Adipocyte (in vitro differentiated cells): ENCODE measurements around the gene GSTP1.
"Not testable (repeated sequence)": the region's sequence is repeated elsewhere in the genome, so short reads cannot be mapped to it uniquely, and the experiment has no call there.

ENCODE experiments used
- DNase-seq: peaks from one replicate; pipeline ENCODE4 v3.0.0-alpha.2; 2015; ENCODE audit warnings: low read depth
- H3K27me3 ChIP-seq: replicated peaks from 2 replicates; pipeline ENCODE4 v1.7.0; 2013; ENCODE audit warnings: mild to moderate bottlenecking, low read length, moderate library complexity; ENCODE audit not compliant: control insufficient read depth, insufficient read depth
- H3K36me3 ChIP-seq: 2 replicates; pipeline ENCODE4 v1.7.0; 2013; ENCODE audit warnings: low read length, mild to moderate bottlenecking, moderate library complexity; ENCODE audit not compliant: control insufficient read depth, insufficient read depth, severe bottlenecking
- H3K4me1 ChIP-seq: 2 replicates; pipeline ENCODE4 v1.7.0; 2013; ENCODE audit warnings: mild to moderate bottlenecking, low read length, moderate library complexity; ENCODE audit not compliant: control insufficient read depth, insufficient read depth
- H3K4me3 ChIP-seq: 2 replicates; pipeline ENCODE4 v1.7.0; 2013; ENCODE audit warnings: mild to moderate bottlenecking, low read length, moderate library complexity
- H3K9ac ChIP-seq: 2 replicates; pipeline ENCODE4 v1.7.0; 2013; ENCODE audit warnings: mild to moderate bottlenecking, low read length, moderate library complexity
- H3K9me3 ChIP-seq: 2 replicates; pipeline ENCODE4 v1.7.0; 2013; ENCODE audit warnings: mild to moderate bottlenecking, low read length, moderate library complexity; ENCODE audit not compliant: control insufficient read depth

The GSTP1 gene

DNA sequence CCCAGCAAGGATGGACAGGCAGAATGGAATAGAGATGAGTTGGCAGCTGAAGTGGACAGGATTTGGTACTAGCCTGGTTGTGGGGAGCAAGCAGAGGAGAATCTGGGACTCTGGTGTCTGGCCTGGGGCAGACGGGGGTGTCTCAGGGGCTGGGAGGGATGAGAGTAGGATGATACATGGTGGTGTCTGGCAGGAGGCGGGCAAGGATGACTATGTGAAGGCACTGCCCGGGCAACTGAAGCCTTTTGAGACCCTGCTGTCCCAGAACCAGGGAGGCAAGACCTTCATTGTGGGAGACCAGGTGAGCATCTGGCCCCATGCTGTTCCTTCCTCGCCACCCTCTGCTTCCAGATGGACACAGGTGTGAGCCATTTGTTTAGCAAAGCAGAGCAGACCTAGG is 2.3 kb downstream of the GSTP1 start:
- Histone ChIP-seq H3K27me3 (peaks cover 3% of the 10 kb centered on the region), H3K4me1 (peaks cover 17% of the 10 kb centered on the region), H3K36me3 (peaks cover 16% of the 10 kb centered on the region), H3K4me3 (no peak overlapping the region), H3K9me3 (no peaks in the 10 kb centered on the region), H3K9ac (no peak overlapping the region)
- no peak for DNase-seq

DNA sequence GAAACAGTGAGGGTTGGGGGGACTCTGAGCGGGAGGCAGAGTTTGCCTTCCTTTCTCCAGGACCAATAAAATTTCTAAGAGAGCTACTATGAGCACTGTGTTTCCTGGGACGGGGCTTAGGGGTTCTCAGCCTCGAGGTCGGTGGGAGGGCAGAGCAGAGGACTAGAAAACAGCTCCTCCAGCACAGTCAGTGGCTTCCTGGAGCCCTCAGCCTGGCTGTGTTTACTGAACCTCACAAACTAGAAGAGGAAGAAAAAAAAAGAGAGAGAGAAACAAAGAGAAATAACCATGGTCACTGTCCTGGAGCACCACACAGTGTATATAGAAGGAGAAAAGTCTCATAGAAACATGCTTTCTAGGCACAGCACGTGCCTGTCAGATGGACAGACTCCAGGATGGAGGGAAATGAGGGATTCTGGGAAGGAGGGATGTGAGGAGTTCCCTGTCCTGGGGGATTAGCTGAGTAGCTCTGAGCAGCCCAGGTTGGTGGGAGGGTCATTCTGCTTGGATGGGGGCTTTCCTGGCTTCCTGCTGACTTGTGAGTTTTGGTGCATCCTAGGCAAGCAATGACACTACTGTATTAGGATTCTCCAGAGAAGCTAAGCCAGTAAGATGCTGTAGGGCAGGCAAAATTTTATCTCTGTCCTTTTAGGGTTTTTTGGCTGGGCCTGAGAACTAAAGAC is 3.1 kb downstream of the GSTP1 start:
- no peaks in the 10 kb centered on the region for H3K9me3 ChIP-seq
- H3K4me1 ChIP-seq, result peaks cover 17% of the 10 kb centered on the region
- H3K36me3 ChIP-seq, result peaks cover 16% of the 10 kb centered on the region
- no peak overlapping the region for H3K4me3 ChIP-seq
- no peak for DNase-seq
- peaks cover 3% of the 10 kb centered on the region for H3K27me3 ChIP-seq
- H3K9ac ChIP-seq, result no peak overlapping the region

DNA sequence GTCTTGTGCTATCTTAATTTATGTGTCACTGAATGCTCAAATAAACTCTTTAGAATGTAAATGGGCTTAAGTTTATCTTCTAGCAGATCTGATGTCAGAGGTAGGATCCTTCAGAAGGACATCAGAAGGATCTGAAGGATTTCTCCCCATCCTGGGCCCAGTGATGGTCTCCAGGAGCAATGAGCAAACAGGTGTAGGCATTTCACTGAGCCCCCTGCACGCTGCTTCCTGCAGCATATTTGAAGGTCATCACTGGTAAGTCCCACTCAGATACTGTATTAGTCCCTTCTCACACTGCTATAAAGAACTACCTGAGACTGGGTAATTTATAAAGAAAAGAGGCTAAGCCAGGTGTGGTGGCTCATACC is 4.5 kb downstream of the GSTP1 start:
- Histone ChIP-seq H3K9me3 (no peaks in the 10 kb centered on the region), H3K4me3 (no peak overlapping the region), H3K27me3 (no peaks in the 10 kb centered on the region), H3K36me3 (peaks cover 16% of the 10 kb centered on the region), H3K4me1 (peaks cover 11% of the 10 kb centered on the region), H3K9ac (no peak overlapping the region)
- no peak for DNase-seq

DNA sequence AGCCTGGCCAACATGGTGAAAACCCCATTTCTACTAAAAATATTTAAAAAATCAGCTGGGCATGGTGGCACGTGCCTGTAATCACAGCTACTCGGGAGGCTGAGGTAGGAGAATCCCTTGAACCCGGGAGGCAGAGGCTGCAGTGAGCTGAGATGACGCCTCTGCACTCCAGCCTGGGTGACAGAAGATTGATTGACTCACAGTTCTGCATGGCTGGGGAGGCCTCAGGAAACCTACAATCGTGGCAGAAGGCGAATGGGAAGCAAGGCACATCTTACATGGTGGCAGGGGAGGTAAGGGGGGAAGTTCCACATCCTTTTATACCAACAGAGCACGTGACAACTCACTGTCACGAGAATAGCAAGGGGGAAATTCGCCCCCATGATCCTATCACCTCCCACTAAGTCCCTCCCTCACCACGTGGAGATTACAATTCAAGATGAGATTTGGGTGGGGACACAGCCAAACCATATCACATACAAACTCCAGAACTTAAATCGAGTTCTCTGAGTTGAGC is 5.3 kb downstream of the GSTP1 start:
- Histone ChIP-seq H3K36me3 (peaks cover 16% of the 10 kb centered on the region), H3K4me1 (peaks cover 11% of the 10 kb centered on the region)
- H3K4me3 ChIP-seq, DNase-seq, H3K9me3 ChIP-seq, H3K27me3 ChIP-seq, H3K9ac ChIP-seq: not testable (repeated sequence)

DNA sequence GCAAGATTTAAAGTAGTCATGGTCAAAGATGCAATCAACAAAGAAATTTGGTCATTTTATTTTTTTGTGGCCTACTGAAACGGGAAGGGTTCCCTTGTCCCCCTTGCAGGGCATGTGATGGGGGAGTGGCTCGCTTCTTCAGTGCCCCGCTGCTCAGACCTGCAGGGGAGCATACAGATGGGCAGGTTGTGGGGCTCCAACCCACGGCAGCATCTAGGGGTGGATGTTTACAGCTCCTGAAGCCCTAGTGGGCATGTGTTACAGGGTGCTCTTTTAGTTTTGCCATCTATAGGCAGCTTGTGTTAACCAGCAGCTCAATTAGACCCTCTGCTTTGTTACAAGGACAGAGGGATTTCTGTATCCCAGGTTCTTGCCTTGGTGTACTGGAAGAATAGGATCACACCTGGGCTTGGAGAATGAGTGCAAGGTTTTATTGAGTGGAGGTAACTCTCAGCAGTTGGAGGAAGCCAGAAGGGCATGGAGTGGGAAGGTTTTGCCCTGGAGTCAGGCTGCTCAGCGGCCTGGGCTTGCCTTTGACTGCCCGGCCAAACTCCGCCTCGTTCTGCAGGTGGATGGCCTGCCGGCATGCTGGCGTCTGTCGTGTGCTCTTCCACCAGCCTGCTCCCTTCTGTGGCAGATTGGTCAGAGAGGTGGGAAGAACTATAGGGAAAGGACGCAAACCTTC is 9.4 kb downstream of the GSTP1 start:
- peaks cover 2% of the 10 kb centered on the region for H3K9me3 ChIP-seq
- no peaks in the 10 kb centered on the region for H3K27me3 ChIP-seq
- H3K4me1 ChIP-seq, result no peaks in the 10 kb centered on the region
- no peak overlapping the region for H3K9ac ChIP-seq
- H3K36me3 ChIP-seq, result peaks cover 3% of the 10 kb centered on the region
- no peak overlapping the region for H3K4me3 ChIP-seq
- no peak for DNase-seq

DNA sequence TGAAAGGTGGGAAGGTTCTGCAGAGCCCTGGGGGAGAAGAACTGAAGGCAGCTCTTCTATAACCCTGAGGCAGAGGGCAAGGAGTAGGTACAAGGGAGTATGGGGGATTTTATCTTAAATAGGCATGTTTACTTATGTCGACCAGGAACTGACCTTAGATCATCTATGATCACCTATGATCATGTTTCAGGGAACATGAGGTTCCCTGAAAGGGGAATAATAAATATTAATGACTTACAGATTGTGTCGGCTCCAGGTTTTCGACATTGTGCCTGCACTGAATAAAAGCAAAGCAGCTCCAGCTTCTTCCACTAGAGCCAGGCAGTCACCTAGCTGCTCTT is 9.9 kb downstream of the GSTP1 start:
- no peak overlapping the region for H3K9ac ChIP-seq
- H3K36me3 ChIP-seq, result no peaks in the 10 kb centered on the region
- H3K9me3 ChIP-seq, result peaks cover 2% of the 10 kb centered on the region
- H3K4me1 ChIP-seq, result no peaks in the 10 kb centered on the region
- no peak for DNase-seq
- H3K4me3 ChIP-seq, result no peak overlapping the region
- H3K27me3 ChIP-seq, result no peaks in the 10 kb centered on the region

DNA sequence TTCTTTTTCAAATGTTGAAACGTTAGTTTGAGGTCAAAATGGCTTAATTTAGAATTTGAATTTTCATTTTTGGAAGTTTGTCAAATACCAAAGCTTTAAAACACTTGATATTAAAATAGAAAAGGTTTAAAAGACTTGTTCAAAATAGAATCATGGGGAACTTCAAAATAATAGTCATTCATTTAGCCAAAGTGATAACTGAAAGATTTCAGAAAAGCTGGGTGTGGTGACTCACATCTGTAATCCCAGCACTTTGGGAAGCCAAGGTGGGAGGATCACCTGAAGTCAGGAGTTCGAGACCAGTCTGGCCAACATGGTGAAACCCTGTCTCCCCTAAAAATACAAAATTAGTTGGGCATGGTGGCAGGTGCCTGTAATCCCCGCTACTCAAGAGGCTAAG is 10.9 kb downstream of the GSTP1 start:
- Histone ChIP-seq H3K4me3 (no peak overlapping the region), H3K36me3 (no peaks in the 10 kb centered on the region), H3K9ac (no peak overlapping the region), H3K4me1 (no peaks in the 10 kb centered on the region), H3K9me3 (peaks cover 2% of the 10 kb centered on the region), H3K27me3 (no peaks in the 10 kb centered on the region)
- no peak for DNase-seq

DNA sequence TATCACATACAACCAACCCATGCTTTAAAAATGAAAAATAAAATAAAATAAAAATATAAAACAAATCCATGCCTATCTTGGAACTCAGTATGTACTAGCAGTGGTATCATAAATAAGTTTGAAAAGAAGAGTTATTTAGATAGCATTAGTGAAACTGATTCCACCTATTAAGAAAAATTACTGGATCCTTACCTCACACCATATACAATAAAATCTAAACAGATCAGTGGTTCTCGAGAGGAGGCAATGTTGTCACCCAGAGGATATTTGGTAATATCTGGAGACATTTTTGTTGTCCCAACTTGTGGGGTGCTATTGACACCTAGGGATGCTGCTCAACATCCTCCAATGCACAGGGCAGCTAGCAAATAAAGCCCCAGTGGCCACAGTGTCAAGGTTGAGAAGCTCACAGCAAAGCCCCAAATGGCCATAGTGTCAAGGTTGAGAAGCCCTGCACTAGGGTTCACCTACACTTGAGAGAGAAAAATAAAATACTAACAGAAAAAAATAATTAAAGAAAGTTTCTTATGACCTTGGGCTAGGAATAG is 13.2 kb downstream of the GSTP1 start:
- no peak overlapping the region for H3K4me3 ChIP-seq
- H3K4me1 ChIP-seq, result no peaks in the 10 kb centered on the region
- peaks cover 15% of the 10 kb centered on the region for H3K27me3 ChIP-seq
- no peaks in the 10 kb centered on the region for H3K36me3 ChIP-seq
- DNase-seq, result no peak
- no peak overlapping the region for H3K9ac ChIP-seq
- peaks cover 2% of the 10 kb centered on the region for H3K9me3 ChIP-seq

DNA sequence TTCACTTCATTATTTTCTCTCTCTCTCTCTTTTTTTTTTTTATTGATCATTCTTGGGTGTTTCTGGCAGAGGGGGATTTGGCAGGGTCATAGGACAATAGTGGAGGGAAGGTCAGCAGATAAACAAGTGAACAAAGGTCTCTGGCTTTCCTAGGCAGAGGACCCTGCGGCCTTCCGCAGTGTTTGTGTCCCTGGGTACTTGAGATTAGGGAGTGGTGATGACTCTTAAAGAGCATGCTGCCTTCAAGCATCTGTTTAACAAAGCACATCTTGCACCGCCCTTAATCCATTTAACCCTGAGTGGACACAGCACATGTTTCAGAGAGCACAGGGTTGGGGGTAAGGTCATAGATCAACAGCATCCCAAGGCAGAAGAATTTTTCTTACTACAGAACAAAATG is 13.8 kb downstream of the GSTP1 start:
- not testable (repeated sequence) for DNase-seq, H3K9ac ChIP-seq, H3K9me3 ChIP-seq, H3K4me1 ChIP-seq, H3K36me3 ChIP-seq, H3K4me3 ChIP-seq
- peaks cover 15% of the 10 kb centered on the region for H3K27me3 ChIP-seq

DNA sequence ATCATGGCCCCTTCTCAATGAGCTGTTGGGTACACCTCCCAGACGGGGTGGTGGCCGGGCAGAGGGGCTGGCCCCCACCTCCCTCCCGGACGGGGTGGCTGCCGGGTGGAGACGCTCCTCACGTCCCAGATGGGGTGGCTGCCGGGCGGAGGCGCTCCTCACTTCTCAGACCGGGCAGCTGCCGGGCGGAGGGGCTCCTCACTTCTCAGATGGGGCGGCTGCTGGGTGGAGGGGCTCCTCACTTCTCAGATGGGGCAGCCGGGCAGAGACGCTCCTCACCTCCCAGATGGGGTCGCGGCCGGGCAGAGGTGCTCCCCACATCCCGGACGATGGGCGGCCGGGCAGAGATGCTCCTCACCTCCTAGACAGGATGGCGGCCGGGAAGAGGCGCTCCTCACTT is 14.4 kb downstream of the GSTP1 start:
- H3K9me3 ChIP-seq, H3K9ac ChIP-seq, H3K36me3 ChIP-seq, H3K4me3 ChIP-seq, H3K4me1 ChIP-seq, DNase-seq: not testable (repeated sequence)
- peaks cover 15% of the 10 kb centered on the region for H3K27me3 ChIP-seq

DNA sequence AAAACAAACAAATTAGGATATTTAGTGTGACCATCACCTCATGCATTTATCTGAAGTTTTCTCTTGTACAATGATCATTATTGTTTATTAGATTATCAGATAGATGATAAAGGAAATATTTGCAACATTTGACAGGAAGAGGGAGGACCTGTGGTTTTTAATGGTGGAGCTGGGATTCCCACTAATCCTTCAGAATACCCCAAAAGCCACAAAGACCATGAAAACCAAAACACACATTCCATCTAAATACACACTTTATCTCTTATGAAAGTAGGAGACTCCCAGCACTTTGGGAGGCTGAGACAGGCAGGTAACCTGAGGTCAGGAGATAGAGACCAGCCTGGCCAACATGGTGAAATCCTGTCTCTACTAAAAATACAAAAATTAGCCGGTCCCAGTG is 15.5 kb downstream of the GSTP1 start:
- DNase-seq, result no peak
- Histone ChIP-seq H3K4me3 (no peak overlapping the region), H3K9me3 (peaks cover 5% of the 10 kb centered on the region), H3K9ac (no peak overlapping the region), H3K4me1 (no peaks in the 10 kb centered on the region), H3K27me3 (peaks cover 15% of the 10 kb centered on the region), H3K36me3 (no peaks in the 10 kb centered on the region)
